Measurements from ENCODE around the gene SOX6. TPM values are rescaled to one million over a fixed set of nuclear protein-coding genes. Genes with fewer than 3 reads are reported as not detected.

SOX6 gene
- total and polyA plus RNA-seq, 2 experiments from 2014 or later = 0.03 to 0.66 TPM

DNA sequence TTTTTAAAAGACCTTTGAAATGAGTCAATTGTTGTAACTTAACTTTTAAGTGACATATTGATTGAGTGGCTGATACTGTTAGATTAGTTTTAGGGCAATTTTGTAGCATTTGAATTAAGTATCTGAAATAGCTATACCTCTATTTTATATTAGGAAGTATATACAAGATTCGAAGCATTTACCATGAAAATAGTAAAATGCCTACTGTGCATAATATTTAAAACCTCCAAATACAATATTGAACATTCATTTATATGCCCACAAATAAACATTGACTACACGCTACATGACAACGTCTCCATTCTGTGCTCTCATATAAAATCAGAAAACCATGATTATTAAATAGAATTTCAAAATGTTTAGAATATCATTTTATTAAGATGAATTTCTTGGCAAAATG lies 14.5 kb downstream of the SOX6 start (continued):
- TF ChIP-seq REST (IDR thresholded peaks at IDR 0.05; ENCODE audit: unreplicated experiment) = no peak

DNA sequence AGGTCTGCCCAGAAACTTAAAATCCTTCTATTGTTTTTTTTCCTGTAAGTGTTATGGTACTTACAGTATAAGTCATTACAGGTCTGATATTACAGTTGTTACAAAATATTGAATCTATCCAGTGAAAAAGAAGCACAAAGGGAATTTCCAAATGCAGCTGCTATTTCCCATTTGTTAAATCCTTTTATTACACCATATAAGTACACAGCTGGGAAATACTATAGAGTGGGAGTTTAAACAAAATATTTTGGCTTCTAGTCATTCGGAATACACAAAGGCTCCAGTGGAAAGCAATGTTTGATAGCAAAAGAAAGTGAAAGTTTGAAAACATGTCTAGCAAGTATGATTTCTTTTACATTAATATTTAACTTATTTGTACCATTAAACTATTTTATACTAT lies 18.0 kb downstream of the SOX6 start:
- no peaks in the 10 kb centered on the region for H3K36me3 ChIP-seq (ENCODE audit: insufficient read depth)
- ATAC-seq = no peak
- H3K9me2 ChIP-seq (ENCODE audit: insufficient read depth) = no peaks in the 10 kb centered on the region
- H2AFZ ChIP-seq = no peak overlapping the region
- H3K27ac ChIP-seq (ENCODE audit: low read depth) = no peak overlapping the region
- no peaks in the 10 kb centered on the region for H3K36me3 Mint-ChIP-seq (ENCODE audit: low read depth)
- no peaks in the 10 kb centered on the region for H3F3A ChIP-seq (replicated peaks; ENCODE audit: low read depth)
- no peaks in the 10 kb centered on the region for H3K79me2 ChIP-seq (replicated peaks; ENCODE audit: insufficient read depth)
- H4K20me1 ChIP-seq (replicated peaks; ENCODE audit: insufficient read depth) = no peaks in the 10 kb centered on the region
- no peaks in the 10 kb centered on the region for H3K4me1 ChIP-seq (ENCODE audit: insufficient read depth)
- H3K9me3 Mint-ChIP-seq = no peaks in the 10 kb centered on the region
- no peak for DNase-seq (ENCODE audit: low spot score)
- H3K27me3 ChIP-seq (ENCODE audit: insufficient read depth) = no peaks in the 10 kb centered on the region
- no peak overlapping the region for H3K4me3 Mint-ChIP-seq
- no peak overlapping the region for H3K4me3 ChIP-seq
- no peak overlapping the region for H3K27ac Mint-ChIP-seq
- H3K4me1 Mint-ChIP-seq = no peaks in the 10 kb centered on the region
- H3K27me3 Mint-ChIP-seq (ENCODE audit: insufficient read depth, low read depth, poor library complexity) = no peaks in the 10 kb centered on the region
- no peak overlapping the region for H3K4me2 ChIP-seq
- TF ChIP-seq POLR2AphosphoS5 (IDR thresholded peaks at IDR 0.05; ENCODE audit: low read depth) (no peak), EZH2phosphoT487 (IDR thresholded peaks at IDR 0.05; ENCODE audit: unreplicated experiment) (no peak), STAT1 (IDR thresholded peaks at IDR 0.05; ENCODE audit: unreplicated experiment) (no peak), NANOG (IDR thresholded peaks at IDR 0.05; ENCODE audit: borderline replicate concordance) (no peak), CTCF (conservative IDR thresholded peaks at IDR 0.05; ENCODE audit: low read depth in 2 of 2) (no peak), ZNF114 (CRISPR knock-in tag; IDR thresholded peaks at IDR 0.05) (no peak), CREB1 (CRISPR knock-in tag; IDR thresholded peaks at IDR 0.05; ENCODE audit: low read depth) (no peak), ZNF331 (CRISPR knock-in tag; IDR thresholded peaks at IDR 0.05; ENCODE audit: low read depth) (no peak), EZH2 (IDR thresholded peaks at IDR 0.05; ENCODE audit: low read depth, unreplicated experiment) (no peak), ZNF462 (CRISPR knock-in tag; IDR thresholded peaks at IDR 0.05) (no peak)
- TF ChIP-seq, protein P1, sequence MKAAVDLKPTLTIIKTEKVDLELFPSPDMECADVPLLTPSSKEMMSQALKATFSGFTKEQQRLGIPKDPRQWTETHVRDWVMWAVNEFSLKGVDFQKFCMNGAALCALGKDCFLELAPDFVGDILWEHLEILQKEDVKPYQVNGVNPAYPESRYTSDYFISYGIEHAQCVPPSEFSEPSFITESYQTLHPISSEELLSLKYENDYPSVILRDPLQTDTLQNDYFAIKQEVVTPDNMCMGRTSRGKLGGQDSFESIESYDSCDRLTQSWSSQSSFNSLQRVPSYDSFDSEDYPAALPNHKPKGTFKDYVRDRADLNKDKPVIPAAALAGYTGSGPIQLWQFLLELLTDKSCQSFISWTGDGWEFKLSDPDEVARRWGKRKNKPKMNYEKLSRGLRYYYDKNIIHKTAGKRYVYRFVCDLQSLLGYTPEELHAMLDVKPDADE (IDR thresholded peaks at IDR 0.05) = no peak

Data from GM23338 (cell line).